Measurements from ENCODE around the gene CXCL11.
A peak's percentile ranks its signal among the peaks of the same experiment; 100 is the strongest.

Gene CXCL11

GRCh38 chr4:76042241-76042998 is 6.5 kb upstream of the CXCL11 start:
- DNase-seq (ENCODE audit: low spot score): peak; percentile 20

- no peak for DNase-seq (ENCODE audit: low spot score)
Measured at GRCh38 chr4:76036855-76037254, 985 bp upstream of the CXCL11 start.

- DNase-seq (ENCODE audit: low spot score): no peak
Measured at GRCh38 chr4:76035141-76035540, 729 bp downstream of the CXCL11 start.

- no peak for DNase-seq (ENCODE audit: low spot score)
Measured at GRCh38 chr4:76029300-76029699, 6.6 kb downstream of the CXCL11 start.

- DNase-seq (ENCODE audit: low spot score): no peak
Measured at GRCh38 chr4:76028350-76028765, 7.5 kb downstream of the CXCL11 start.

- no peak for DNase-seq (ENCODE audit: low spot score)
Measured at GRCh38 chr4:76024065-76024464, 11.8 kb downstream of the CXCL11 start.

GRCh38 chr4:76023389-76023788 is 12.5 kb downstream of the CXCL11 start, which contains the start of gene CXCL10:
CXCL10 (minus strand) TSS chr4:76023497; CDS start chr4:76023431, 66 bp downstream.
- DNase-seq (ENCODE audit: low spot score): peak; percentile 12

GRCh38 chr4:76022677-76023076 is 13.2 kb downstream of the CXCL11 start:
- no peak for DNase-seq (ENCODE audit: low spot score)

GRCh38 chr4:76022031-76022430 is 13.8 kb downstream of the CXCL11 start:
- DNase-seq (ENCODE audit: low spot score): no peak

- no peak for DNase-seq (ENCODE audit: low spot score)
Measured at GRCh38 chr4:76017056-76017686, 18.7 kb downstream of the CXCL11 start.

GRCh38 chr4:76016393-76016792 is 19.5 kb downstream of the CXCL11 start:
- DNase-seq (ENCODE audit: low spot score): no peak

GRCh38 chr4:76013540-76013939 is 22.3 kb downstream of the CXCL11 start:
- no peak for DNase-seq (ENCODE audit: low spot score)

GRCh38 chr4:76012388-76012801 is 23.5 kb downstream of the CXCL11 start:
- peak; percentile 28 for DNase-seq (ENCODE audit: low spot score)

- peak; percentile 71 for DNase-seq (ENCODE audit: low spot score)
Measured at GRCh38 chr4:76011700-76012387, 24.0 kb downstream of the CXCL11 start.

GRCh38 chr4:76011018-76011670 is 24.7 kb downstream of the CXCL11 start:
- DNase-seq (ENCODE audit: low spot score): no peak

- DNase-seq (ENCODE audit: low spot score): no peak
Measured at GRCh38 chr4:76010576-76010975, 25.3 kb downstream of the CXCL11 start.

- no peak for DNase-seq (ENCODE audit: low spot score)
Measured at GRCh38 chr4:76009311-76009710, 26.6 kb downstream of the CXCL11 start.

GRCh38 chr4:76007089-76007862 is 28.6 kb downstream of the CXCL11 start, which contains the start of gene CXCL9:
CXCL9 (minus strand) TSS chr4:76007509; CDS start chr4:76007449, 60 bp downstream.
- DNase-seq (ENCODE audit: low spot score): no peak

- DNase-seq (ENCODE audit: low spot score): no peak
Measured at GRCh38 chr4:76003620-76004019, 32.2 kb downstream of the CXCL11 start.

- DNase-seq (ENCODE audit: low spot score): no peak
Measured at GRCh38 chr4:76003035-76003434, 32.8 kb downstream of the CXCL11 start.

GRCh38 chr4:76002176-76002575 is 33.7 kb downstream of the CXCL11 start:
- DNase-seq (ENCODE audit: low spot score): no peak
